HG02973 (cell line): ENCODE results near the gene TMEM123.

Experiments
- ATAC-seq: cut with Tn5 transposase; IDR thresholded peaks from one replicate; pipeline ENCODE4 v1.9.1; 2021; ENCODE audit warnings: moderate library complexity; ENCODE audit not compliant: unreplicated experiment

Gene TMEM123, protein sequence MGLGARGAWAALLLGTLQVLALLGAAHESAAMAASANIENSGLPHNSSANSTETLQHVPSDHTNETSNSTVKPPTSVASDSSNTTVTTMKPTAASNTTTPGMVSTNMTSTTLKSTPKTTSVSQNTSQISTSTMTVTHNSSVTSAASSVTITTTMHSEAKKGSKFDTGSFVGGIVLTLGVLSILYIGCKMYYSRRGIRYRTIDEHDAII

GRCh38 chr11:102452461-102453301 lies at the start of gene TMEM123:
Gene TMEM123, minus strand, starts transcription at chr11:102452765. Its CDS starts 142 bp downstream, at chr11:102452623.
- ATAC-seq, result peak; percentile 63

GRCh38 chr11:102500829-102501228 lies 48.3 kb upstream of the TMEM123 start:
- no peak for ATAC-seq

- no peak for ATAC-seq
Observed at GRCh38 chr11:102499931-102500330, 47.4 kb upstream of the TMEM123 start.

- no peak for ATAC-seq
Observed at GRCh38 chr11:102499151-102499550, 46.6 kb upstream of the TMEM123 start.

DNA sequence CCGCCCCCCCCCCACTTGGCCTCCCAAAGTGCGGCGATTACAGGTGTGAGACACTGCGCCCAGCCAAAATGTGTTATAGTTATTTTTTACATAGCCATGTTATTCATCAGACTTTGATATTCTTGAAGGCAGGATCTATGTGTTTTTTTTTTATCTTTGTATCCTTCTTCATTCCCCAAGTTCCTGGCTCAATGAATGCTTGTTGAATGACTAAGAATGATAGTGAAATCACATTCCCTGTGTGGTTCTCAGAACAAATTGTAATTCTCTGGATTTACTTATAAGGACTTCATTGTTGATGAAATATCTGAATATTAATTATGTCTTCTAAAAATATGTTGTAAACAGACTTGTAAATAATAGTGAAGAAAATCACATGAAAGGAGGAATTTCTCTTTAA lies 44.5 kb upstream of the TMEM123 start:
- ATAC-seq, result no peak

GRCh38 chr11:102495161-102496042 lies 42.8 kb upstream of the TMEM123 start:
- peak; percentile 94 for ATAC-seq

GRCh38 chr11:102494216-102494615 lies 41.7 kb upstream of the TMEM123 start:
- no peak for ATAC-seq

- ATAC-seq, result no peak
Observed at GRCh38 chr11:102493524-102493923, 41.0 kb upstream of the TMEM123 start.

- no peak for ATAC-seq
Observed at GRCh38 chr11:102491969-102492368, 39.4 kb upstream of the TMEM123 start.

GRCh38 chr11:102489186-102490145 lies 36.9 kb upstream of the TMEM123 start:
- ATAC-seq, result no peak

DNA sequence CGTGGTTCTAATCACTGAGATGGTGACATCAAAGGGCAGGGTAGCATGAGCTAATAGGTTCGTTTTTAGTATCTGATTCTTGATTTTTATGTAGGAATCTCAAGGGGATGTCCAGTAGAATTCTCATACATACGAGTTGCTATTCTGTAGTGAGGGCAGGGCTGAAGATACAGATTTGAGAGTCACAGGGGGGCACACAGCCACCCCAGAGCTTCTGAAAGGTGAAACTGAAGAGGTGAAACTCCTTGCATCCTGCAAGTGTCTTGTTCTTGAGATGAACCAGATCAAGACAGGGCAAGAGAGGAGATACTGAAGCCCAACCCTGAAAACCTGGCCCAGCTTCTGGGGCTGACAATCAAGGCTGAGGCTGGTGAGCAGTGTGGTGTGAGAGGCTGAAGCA lies 35.6 kb upstream of the TMEM123 start:
- ATAC-seq, result peak; percentile 63

GRCh38 chr11:102487214-102487613 lies 34.6 kb upstream of the TMEM123 start:
- ATAC-seq, result no peak

DNA sequence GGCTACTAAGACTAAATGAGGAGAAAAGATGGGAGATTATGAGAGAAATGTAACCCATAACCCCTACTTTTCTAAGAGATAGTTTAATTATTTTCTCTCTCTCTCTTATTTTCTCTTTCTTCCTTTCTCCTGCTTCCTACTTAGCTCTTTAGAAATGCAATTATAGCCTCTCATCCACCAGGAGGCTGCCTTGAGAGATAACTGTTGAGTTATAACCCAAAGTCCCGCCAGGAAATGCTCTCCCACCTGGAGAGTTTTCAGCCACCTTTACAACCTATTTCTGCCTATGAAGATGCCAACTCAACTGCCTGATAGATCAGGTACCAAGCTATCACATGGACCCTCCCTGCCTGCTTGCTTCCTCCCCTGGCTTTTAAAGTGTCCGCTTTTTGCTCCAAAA lies 34.0 kb upstream of the TMEM123 start:
- ATAC-seq, result no peak

GRCh38 chr11:102485095-102485722 lies 32.6 kb upstream of the TMEM123 start:
- ATAC-seq, result no peak

GRCh38 chr11:102482433-102482832 lies 29.9 kb upstream of the TMEM123 start:
- no peak for ATAC-seq

DNA sequence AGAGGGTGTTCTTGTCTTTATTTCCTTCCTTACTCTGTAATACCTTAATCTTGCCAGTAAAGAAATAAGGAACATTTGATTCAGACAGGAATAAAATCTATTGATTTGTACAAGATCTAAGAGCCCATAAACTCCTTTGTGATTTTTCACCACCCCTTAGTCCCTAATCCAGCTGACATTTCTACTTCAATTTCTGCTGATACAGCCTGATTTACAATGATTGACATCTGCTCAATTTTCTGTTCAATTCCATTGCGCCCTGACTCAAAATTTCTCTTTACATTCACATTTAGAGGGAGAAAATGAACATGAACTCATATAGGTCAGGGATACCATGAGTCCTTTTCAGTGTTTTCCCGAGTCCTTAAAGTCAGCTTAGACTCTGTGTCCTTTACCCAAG lies 27.2 kb upstream of the TMEM123 start:
- ATAC-seq, result no peak

DNA sequence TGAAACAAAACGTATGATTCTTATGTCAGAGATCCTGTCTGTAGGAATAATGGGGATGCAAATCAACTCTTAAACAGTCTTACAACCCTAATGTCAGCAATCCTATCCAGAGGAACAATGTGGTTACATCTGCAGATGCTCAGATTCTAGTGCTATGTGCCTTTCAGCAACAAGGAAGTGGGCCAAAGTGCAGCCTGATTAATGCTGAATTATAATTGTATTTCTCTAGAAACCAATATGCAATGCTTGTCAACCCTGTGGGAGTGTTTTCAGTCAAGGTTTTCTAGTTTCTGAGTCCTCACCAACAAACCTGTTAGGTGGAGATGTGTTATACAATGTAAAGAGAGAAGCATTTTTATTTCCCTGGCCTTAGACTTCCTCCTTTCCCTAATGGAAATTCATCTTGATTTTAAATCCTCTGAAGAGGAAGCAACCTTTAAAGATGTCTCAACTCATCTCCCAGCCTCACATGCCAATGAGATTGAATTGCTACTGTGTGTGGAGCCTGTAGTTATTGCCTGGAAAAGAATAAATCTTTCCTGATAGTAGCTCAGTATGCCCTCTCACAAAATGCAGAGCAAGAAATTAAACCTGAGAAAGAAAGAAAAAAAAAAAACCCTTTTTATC lies 26.2 kb upstream of the TMEM123 start:
- ATAC-seq, result no peak

- ATAC-seq, result no peak
Observed at GRCh38 chr11:102476812-102477211, 24.2 kb upstream of the TMEM123 start.

- no peak for ATAC-seq
Observed at GRCh38 chr11:102476069-102476468, 23.5 kb upstream of the TMEM123 start.
